ENCODE results near the gene SRMS.

The SRMS gene

DNA sequence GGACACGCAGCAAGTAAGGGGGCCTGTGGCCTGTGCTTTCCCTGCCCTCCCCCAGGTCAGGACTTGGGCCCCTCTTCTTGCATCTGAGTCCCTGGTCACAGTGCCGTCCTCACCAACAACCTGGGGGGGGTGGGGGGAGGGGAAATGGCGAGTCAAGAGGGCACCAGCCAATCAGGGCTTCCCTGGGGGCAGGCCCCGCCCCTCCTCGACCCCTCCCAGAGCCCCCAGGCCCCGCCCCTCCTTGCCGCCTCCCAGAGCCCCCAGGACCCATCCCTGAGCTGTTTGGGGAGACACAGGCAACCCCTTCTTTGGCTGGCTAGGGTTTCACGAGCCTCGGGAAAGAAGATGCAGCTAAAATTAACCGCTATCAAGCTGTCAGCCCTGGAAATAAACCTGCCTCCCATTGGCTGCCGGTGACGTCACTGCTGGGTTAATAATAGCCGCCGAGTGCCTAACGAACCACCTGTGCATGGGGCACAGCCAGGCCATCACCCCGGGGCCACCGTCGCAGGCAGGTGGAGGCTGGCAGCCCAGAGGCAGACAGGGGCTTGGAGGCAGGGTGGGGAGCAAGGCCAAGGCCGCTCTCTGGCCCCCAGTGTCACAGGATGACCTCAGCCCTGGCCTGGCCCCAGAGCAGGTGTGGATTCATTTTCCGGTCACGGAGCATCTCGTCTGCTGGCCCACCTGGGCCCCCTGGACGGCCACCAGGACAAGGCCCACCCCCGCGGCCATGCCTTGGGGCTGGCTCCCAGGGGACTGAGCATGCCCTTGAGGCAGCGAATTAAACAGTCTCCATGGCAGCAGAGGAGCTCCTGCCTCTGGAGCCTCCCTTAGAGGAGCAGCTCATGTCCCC is 45.5 kb downstream of the SRMS start:
- no peak for TF ChIP-seq CTCF (IDR thresholded peaks at IDR 0.05; ENCODE audit: low read depth, low read length, missing control alignments)
- no peak overlapping the region for H3K4me3 ChIP-seq (replicated peaks; ENCODE audit: low read depth, low read length)
- DNase-seq (ENCODE audit: extremely low read depth, low read depth), result no peak

DNA sequence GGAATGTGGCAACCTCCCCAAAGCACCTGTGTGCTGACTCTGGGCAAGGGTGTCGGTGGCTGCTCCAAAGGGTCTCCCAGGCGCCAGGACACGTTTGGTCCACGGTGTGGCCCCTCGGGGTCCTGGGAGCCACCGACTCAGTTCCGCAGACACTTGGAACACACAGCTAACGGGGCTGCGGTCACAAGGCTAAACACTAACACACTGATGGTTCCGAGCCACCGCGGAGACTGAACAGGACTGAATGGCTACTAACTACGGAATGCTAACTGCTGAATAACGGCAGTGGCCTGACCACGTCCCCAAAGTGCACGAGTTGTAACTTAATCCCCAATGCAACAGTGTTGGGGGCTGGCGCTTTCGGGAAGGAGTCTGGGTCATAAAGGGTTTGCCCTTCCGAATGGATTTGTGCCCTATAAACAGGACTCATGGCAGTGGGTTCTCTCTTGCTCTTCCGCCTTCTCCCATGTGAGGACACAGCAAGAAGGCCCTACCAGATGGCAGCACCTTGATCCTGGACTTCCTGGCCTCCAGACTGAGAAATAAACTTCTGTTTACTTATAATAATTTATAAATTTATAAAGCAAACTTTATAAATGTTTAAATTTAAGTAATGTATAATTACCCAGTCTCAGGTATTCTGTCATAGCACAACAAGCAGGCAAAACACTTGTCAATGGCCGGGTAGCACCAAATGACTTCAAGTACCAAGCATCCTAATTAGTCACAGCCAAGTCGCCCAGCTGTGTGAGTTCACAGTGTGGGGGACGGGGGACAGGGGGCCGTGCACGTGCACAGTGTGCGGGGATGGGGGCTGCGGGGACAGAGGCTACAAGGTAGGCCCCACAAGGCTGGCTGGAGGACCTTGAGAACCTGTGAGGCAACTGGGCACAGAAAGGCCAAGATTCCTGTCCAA is 46.4 kb downstream of the SRMS start:
- no peak for TF ChIP-seq CTCF (IDR thresholded peaks at IDR 0.05; ENCODE audit: low read depth, low read length, missing control alignments)
- H3K4me3 ChIP-seq (replicated peaks; ENCODE audit: low read depth, low read length), result no peak overlapping the region
- no peak for DNase-seq (ENCODE audit: extremely low read depth, low read depth)

- no peak for TF ChIP-seq CTCF (IDR thresholded peaks at IDR 0.05; ENCODE audit: low read depth, low read length, missing control alignments)
- no peak for DNase-seq (ENCODE audit: extremely low read depth, low read depth)
- H3K4me3 ChIP-seq (replicated peaks; ENCODE audit: low read depth, low read length), result no peak overlapping the region
Observed at GRCh38 chr20:63500151-63500901, 47.2 kb downstream of the SRMS start.

- no peak overlapping the region for H3K4me3 ChIP-seq (replicated peaks; ENCODE audit: low read depth, low read length)
- no peak for TF ChIP-seq CTCF (IDR thresholded peaks at IDR 0.05; ENCODE audit: low read depth, low read length, missing control alignments)
- no peak for DNase-seq (ENCODE audit: extremely low read depth, low read depth)
Observed at GRCh38 chr20:63499338-63499969, 48.1 kb downstream of the SRMS start.

DNA sequence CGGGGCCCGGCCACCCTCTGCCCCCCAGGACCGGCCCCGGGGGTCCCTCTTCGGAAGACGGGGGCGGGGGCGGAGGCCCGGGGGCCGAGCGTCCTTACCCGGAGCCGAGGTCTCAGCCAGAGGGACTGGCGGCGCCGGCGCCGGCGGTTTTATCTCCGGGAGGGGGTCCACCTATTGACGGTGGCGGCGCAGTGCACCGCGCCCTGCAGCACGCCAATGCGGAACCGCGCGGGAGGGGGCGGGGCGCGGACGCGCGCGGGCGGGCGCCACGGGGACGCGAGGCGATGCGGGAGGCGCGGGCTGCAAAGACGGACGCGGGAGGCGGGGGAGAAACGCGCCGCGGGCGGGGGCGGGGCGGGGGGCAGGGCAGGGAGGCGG is 48.6 kb downstream of the SRMS start, which contains the start of gene EEF1A2:
EEF1A2 (minus strand) TSS at position 124 of the 378 bp plus-strand sequence. CDS start 1,320 bp downstream, outside the sequence.
- no peak within 1 kb of the TSS for H3K4me3 ChIP-seq (replicated peaks; ENCODE audit: low read depth, low read length)
- no peak for TF ChIP-seq CTCF (IDR thresholded peaks at IDR 0.05; ENCODE audit: low read depth, low read length, missing control alignments)
- no peak for DNase-seq (ENCODE audit: extremely low read depth, low read depth)

Measured in HFF-Myc (cell line).